H9 (cell line): ENCODE results near the gene SLC26A2. TPM values are rescaled to one million over a fixed set of nuclear protein-coding genes. Genes with fewer than 3 reads are reported as not detected.

Source experiments
- DNase-seq: peaks from one replicate; pipeline ENCODE4 v3.0.0-alpha.2; 2017
- H2AFZ ChIP-seq: one replicate; pipeline ENCODE4 v1.6.1; 2013; ENCODE audit warnings: mild to moderate bottlenecking, low read length, control low read depth, moderate library complexity
- H2AK5ac ChIP-seq: 2 replicates; pipeline ENCODE4 v1.6.1; 2013; ENCODE audit warnings: low read length, control low read depth, mixed read lengths; ENCODE audit not compliant: insufficient read length
- H2BK120ac ChIP-seq: one replicate; pipeline ENCODE4 v1.6.1; 2013; ENCODE audit warnings: low read depth, mild to moderate bottlenecking, low read length, control low read depth, inconsistent platforms; ENCODE audit not compliant: poor library complexity, severe bottlenecking
- H2BK12ac ChIP-seq: 2 replicates; pipeline ENCODE4 v1.6.1; 2013; ENCODE audit warnings: low read length, control low read depth, mixed read lengths, low read depth; ENCODE audit not compliant: insufficient read length
- H2BK15ac ChIP-seq: 2 replicates; pipeline ENCODE4 v1.6.1; 2013; ENCODE audit warnings: low read depth, low read length, control low read depth
- H2BK20ac ChIP-seq: one replicate; pipeline ENCODE4 v1.6.1; 2013; ENCODE audit warnings: low read depth, mild to moderate bottlenecking, low read length, control low read depth, inconsistent platforms; ENCODE audit not compliant: poor library complexity, severe bottlenecking
- H2BK5ac ChIP-seq: 2 replicates; pipeline ENCODE4 v1.6.1; 2013; ENCODE audit warnings: low read length, control low read depth, mixed read lengths; ENCODE audit not compliant: insufficient read length
- H3K14ac ChIP-seq: 2 replicates; pipeline ENCODE4 v1.6.1; 2013; ENCODE audit warnings: low read length, control low read depth; ENCODE audit not compliant: insufficient read depth
- H3K18ac ChIP-seq: 2 replicates; pipeline ENCODE4 v1.6.1; 2013; ENCODE audit warnings: low read depth, mild to moderate bottlenecking, mixed read lengths, low read length, control low read depth; ENCODE audit not compliant: insufficient read length
- H3K23ac ChIP-seq: 2 replicates; pipeline ENCODE4 v1.6.1; 2013; ENCODE audit warnings: low read length, control low read depth, mixed read lengths, low read depth; ENCODE audit not compliant: insufficient read length
- H3K23me2 ChIP-seq: 2 replicates; pipeline ENCODE4 v1.6.1; 2013; ENCODE audit warnings: low read depth, mild to moderate bottlenecking, mixed read lengths, low read length, control low read depth; ENCODE audit not compliant: insufficient read length, poor library complexity, severe bottlenecking
- H3K27ac ChIP-seq: 2 replicates; pipeline ENCODE4 v1.5.1; 2013; ENCODE audit warnings: low read length, control low read depth, mixed read lengths, low read depth; ENCODE audit not compliant: insufficient read length
- H3K27me3 ChIP-seq: 2 replicates; pipeline ENCODE4 v1.6.1; 2013; ENCODE audit warnings: low read length, control low read depth, inconsistent platforms; ENCODE audit not compliant: insufficient read depth
- H3K4ac ChIP-seq: 2 replicates; pipeline ENCODE4 v1.6.1; 2013; ENCODE audit warnings: low read depth, mild to moderate bottlenecking, control low read depth, inconsistent platforms, low read length, moderate library complexity
- H3K4me1 ChIP-seq: 2 replicates; pipeline ENCODE4 v1.6.1; 2013; ENCODE audit warnings: low read length, control low read depth, inconsistent platforms; ENCODE audit not compliant: insufficient read depth
- H3K4me2 ChIP-seq: 2 replicates; pipeline ENCODE4 v1.6.1; 2013; ENCODE audit warnings: low read length, control low read depth, mixed read lengths; ENCODE audit not compliant: insufficient read length, insufficient read depth
- H3K56ac ChIP-seq: 2 replicates; pipeline ENCODE4 v1.6.1; 2013; ENCODE audit warnings: low read depth, mild to moderate bottlenecking, mixed read lengths, low read length, control low read depth; ENCODE audit not compliant: insufficient read length
- H3K79me1 ChIP-seq: 2 replicates; pipeline ENCODE4 v1.6.1; 2013; ENCODE audit warnings: low read depth, mild to moderate bottlenecking, moderate library complexity, low read length, control low read depth, inconsistent platforms; ENCODE audit not compliant: insufficient read depth, poor library complexity, severe bottlenecking
- H3K79me2 ChIP-seq: 2 replicates; pipeline ENCODE4 v1.6.1; 2013; ENCODE audit warnings: low read length, control low read depth, inconsistent platforms; ENCODE audit not compliant: insufficient read depth
- H3K9ac ChIP-seq: 2 replicates; pipeline ENCODE4 v1.6.1; 2013; ENCODE audit warnings: low read length, control low read depth, mixed read lengths; ENCODE audit not compliant: insufficient read length; ENCODE audit errors: extremely low read depth
- H3K9me3 ChIP-seq: one replicate; pipeline ENCODE4 v1.6.1; 2013; ENCODE audit warnings: low read depth, low read length, inconsistent platforms; ENCODE audit not compliant: control insufficient read depth
- H3T11ph ChIP-seq: one replicate; pipeline ENCODE4 v1.6.1; 2013; ENCODE audit warnings: mild to moderate bottlenecking, low read length, control low read depth, inconsistent platforms
- H4K20me1 ChIP-seq: one replicate; pipeline ENCODE4 v1.6.1; 2013; ENCODE audit not compliant: control insufficient read depth, insufficient read length, insufficient read depth
- H4K5ac ChIP-seq: 2 replicates; pipeline ENCODE4 v1.6.1; 2013; ENCODE audit warnings: low read depth, mild to moderate bottlenecking, mixed read lengths, low read length, control low read depth; ENCODE audit not compliant: insufficient read length
- H4K8ac ChIP-seq: replicated peaks from 2 replicates; pipeline ENCODE4 v1.6.1; 2013; ENCODE audit warnings: low read length, control low read depth, mixed read lengths, low read depth; ENCODE audit not compliant: insufficient read length
- H4K91ac ChIP-seq: 2 replicates; pipeline ENCODE4 v1.6.1; 2013; ENCODE audit warnings: low read depth, mild to moderate bottlenecking, moderate library complexity, mixed read lengths, low read length, control low read depth; ENCODE audit not compliant: insufficient read length
- H3K27ac Mint-ChIP-seq, 3 experiments: 2 replicates in 2 of 3; 3 replicates in 1 of 3; pipeline ENCODE4 v1.8.0; 2020 to 2021; ENCODE audit warnings: mixed read lengths in 3 of 3, mild to moderate bottlenecking in 1 of 3, moderate library complexity in 1 of 3
- H3K27me3 Mint-ChIP-seq: 2 replicates; pipeline ENCODE4 v1.8.0; 2021; ENCODE audit warnings: low read depth, mild to moderate bottlenecking, moderate library complexity, mixed read lengths
- H3K36me3 Mint-ChIP-seq, 3 experiments: 2 replicates in 2 of 3; 3 replicates in 1 of 3; pipeline ENCODE4 v1.8.0; 2020 to 2021; ENCODE audit warnings: low read depth in 3 of 3, mixed read lengths in 3 of 3; ENCODE audit not compliant: insufficient read depth in 1 of 3
- H3K4me1 Mint-ChIP-seq, 2 experiments: 2 replicates each; pipeline ENCODE4 v1.8.0; 2020; ENCODE audit warnings: mixed read lengths in 2 of 2
- H3K4me3 Mint-ChIP-seq, 2 experiments: 2 replicates in 1 of 2; 3 replicates in 1 of 2; pipeline ENCODE4 v1.8.0; 2020 to 2021; ENCODE audit warnings: mild to moderate bottlenecking in 2 of 2, mixed read lengths in 2 of 2, moderate library complexity in 1 of 2
- H3K9me3 Mint-ChIP-seq, 2 experiments: 2 replicates in 1 of 2; 3 replicates in 1 of 2; pipeline ENCODE4 v1.8.0; 2020; ENCODE audit warnings: mild to moderate bottlenecking in 2 of 2, mixed read lengths in 2 of 2, moderate library complexity in 1 of 2
- CTCF ChIP-seq: fragments of 200-600 bp; sonication (generic); conservative IDR thresholded peaks from 3 replicates; pipeline ENCODE4 v1.8.0; 2021; ENCODE audit warnings: antibody characterized with exemption, mild to moderate bottlenecking
- WGBS: extraction: QIAGEN DNeasy Blood & Tissue Kit; methylation state at CpG from one replicate; pipeline ENCODE4 v1.1.7; 2013; ENCODE audit warnings: missing lambda C conversion rate, low lambda C conversion rate, mixed read lengths; ENCODE audit not compliant: insufficient read length; ENCODE audit errors: extremely low coverage; 5-methylcytosine and 5-hydroxymethylcytosine counted together
- total RNA-seq: library from RNA; stranded (reverse); gene quantifications from 2 replicates; pipeline ENCODE4 v1.2.1, GENCODE V29; 2021

The SLC26A2 gene
- total RNA-seq, 1 experiment from 2014 or later, result 5.9 TPM

DNA sequence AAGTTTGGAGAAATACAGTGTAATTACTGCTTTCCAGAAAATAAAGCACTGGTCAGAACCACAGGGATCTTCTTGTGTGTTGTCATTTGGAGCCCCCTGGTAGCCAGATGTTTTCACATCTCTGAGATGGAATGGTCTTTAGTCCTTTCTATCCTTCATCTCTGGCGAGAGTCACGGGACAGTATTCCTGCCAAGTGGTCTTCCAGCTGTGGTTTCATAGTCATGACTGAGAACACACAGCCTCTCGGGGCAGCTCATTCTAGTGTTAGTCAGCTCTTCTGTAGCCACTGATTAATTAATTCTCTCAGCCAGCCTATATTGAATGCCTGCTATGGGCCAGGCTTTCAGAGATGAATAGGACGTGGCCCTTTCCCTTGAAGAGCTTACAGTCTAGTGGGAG, 74.1 kb downstream of the SLC26A2 start:
- Histone ChIP-seq H3K27me3 (no peaks in the 10 kb centered on the region), H4K5ac (no peak overlapping the region), H2BK5ac (no peak overlapping the region), H2BK12ac (no peak overlapping the region), H2BK120ac (no peak overlapping the region), H3K56ac (no peak overlapping the region), H2AK5ac (no peak overlapping the region), H3K4me2 (no peak overlapping the region), H3K4me1 (no peaks in the 10 kb centered on the region), H3K23me2 (no peaks in the 10 kb centered on the region), H3K79me1 (no peaks in the 10 kb centered on the region), H2BK20ac (no peak overlapping the region), H3K9me3 (no peaks in the 10 kb centered on the region), H3K79me2 (no peaks in the 10 kb centered on the region), H2AFZ (no peak overlapping the region), H4K20me1 (no peaks in the 10 kb centered on the region), H3T11ph (no peak overlapping the region), H3K4ac (no peak overlapping the region), H4K91ac (no peak overlapping the region), H3K18ac (no peak overlapping the region), H2BK15ac (no peak overlapping the region), H3K23ac (no peak overlapping the region), H4K8ac (no peak overlapping the region), H3K27ac (no peak overlapping the region), H3K9ac (no peak overlapping the region), H3K14ac (no peak overlapping the region)
- DNase-seq, result no peak
- WGBS, result no CpG with 5 or more reads among the region's 4 CpGs
- H3K4me3 Mint-ChIP-seq, result no peak overlapping the region
- no peaks in the 10 kb centered on the region for H3K27me3 Mint-ChIP-seq
- peaks cover 19 to 77% (median 71%) of the 10 kb centered on the region in 3 experiments; a peak in 6 of 7 replicates for H3K36me3 Mint-ChIP-seq
- TF ChIP-seq CTCF, result no peak
- no peaks in the 10 kb centered on the region for H3K9me3 Mint-ChIP-seq
- no peaks in the 10 kb centered on the region for H3K4me1 Mint-ChIP-seq
- no peak overlapping the region for H3K27ac Mint-ChIP-seq
